ENCODE results near the gene FUBP3.

DNA sequence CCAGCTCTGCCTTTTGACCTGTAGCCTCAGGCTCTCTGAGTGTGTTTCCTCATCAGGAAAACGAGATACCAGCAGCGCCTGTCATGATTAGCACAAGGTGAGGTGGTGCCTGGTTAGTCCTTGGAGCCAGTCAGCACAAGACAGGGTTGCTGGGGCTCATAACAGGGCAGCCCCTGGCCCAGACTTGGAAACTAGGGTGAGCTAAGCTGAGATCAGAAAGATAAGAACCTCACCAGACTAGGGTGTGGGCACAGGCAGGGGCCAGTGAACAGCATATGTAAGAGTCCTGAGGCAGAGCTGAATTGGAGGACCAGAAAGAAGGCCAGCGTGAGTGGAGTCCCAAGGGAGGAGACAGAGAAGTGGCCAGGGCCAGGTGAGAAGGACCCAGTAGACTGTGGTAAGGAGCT lies 42.7 kb upstream of the FUBP3 start:
- TF ChIP-seq, protein P1, sequence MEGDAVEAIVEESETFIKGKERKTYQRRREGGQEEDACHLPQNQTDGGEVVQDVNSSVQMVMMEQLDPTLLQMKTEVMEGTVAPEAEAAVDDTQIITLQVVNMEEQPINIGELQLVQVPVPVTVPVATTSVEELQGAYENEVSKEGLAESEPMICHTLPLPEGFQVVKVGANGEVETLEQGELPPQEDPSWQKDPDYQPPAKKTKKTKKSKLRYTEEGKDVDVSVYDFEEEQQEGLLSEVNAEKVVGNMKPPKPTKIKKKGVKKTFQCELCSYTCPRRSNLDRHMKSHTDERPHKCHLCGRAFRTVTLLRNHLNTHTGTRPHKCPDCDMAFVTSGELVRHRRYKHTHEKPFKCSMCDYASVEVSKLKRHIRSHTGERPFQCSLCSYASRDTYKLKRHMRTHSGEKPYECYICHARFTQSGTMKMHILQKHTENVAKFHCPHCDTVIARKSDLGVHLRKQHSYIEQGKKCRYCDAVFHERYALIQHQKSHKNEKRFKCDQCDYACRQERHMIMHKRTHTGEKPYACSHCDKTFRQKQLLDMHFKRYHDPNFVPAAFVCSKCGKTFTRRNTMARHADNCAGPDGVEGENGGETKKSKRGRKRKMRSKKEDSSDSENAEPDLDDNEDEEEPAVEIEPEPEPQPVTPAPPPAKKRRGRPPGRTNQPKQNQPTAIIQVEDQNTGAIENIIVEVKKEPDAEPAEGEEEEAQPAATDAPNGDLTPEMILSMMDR (IDR thresholded peaks at IDR 0.05), result no peak
- TF ChIP-seq POLR2A (IDR thresholded peaks at IDR 0.05) (no peak), POLR2AphosphoS5 (IDR thresholded peaks at IDR 0.05) (no peak)

All from suprapubic skin (tissue), 4 donors.